ENCODE data around the gene TNFRSF18.

The TNFRSF18 gene

GRCh38 chr1:1171161-1171545 lies 35.2 kb downstream of the TNFRSF18 start:
- Histone ChIP-seq H3K9ac (ENCODE audit: low read length in 2 of 2) (no peak overlapping the region), H3K4me1 (ENCODE audit: control insufficient read depth, insufficient read depth, low read length) (peaks cover 3% of the 10 kb centered on the region), H3K4me3 (ENCODE audit: low read length in 2 of 2) (no peak overlapping the region), H3K27ac (ENCODE audit: low read length) (no peak overlapping the region), H3K27me3 (ENCODE audit: control insufficient read depth in 1 of 2, insufficient read depth in 2 of 2, low read length in 2 of 2) (peaks cover 27 to 51% of the 10 kb centered on the region in 2 donors), H3K9me3 (ENCODE audit: control insufficient read depth in 2 of 2, low read length in 2 of 2) (no peaks in the 10 kb centered on the region), H3K36me3 (ENCODE audit: control insufficient read depth in 2 of 2, insufficient read depth in 2 of 2, low read length in 2 of 2) (no peaks in the 10 kb centered on the region)

- H3K9ac ChIP-seq (ENCODE audit: low read length in 2 of 2): no peak overlapping the region
- H3K27ac ChIP-seq (ENCODE audit: low read length): no peak overlapping the region
- H3K9me3 ChIP-seq (ENCODE audit: control insufficient read depth in 2 of 2, low read length in 2 of 2): no peaks in the 10 kb centered on the region
- no peaks in the 10 kb centered on the region for H3K36me3 ChIP-seq (ENCODE audit: control insufficient read depth in 2 of 2, insufficient read depth in 2 of 2, low read length in 2 of 2)
- no peak overlapping the region for H3K4me3 ChIP-seq (ENCODE audit: low read length in 2 of 2)
- H3K4me1 ChIP-seq (ENCODE audit: control insufficient read depth, insufficient read depth, low read length): peaks cover 3% of the 10 kb centered on the region
- peaks cover 27 to 54% of the 10 kb centered on the region in 2 donors for H3K27me3 ChIP-seq (ENCODE audit: control insufficient read depth in 1 of 2, insufficient read depth in 2 of 2, low read length in 2 of 2)
Measured at GRCh38 chr1:1170215-1171091, 35.9 kb downstream of the TNFRSF18 start.

DNA sequence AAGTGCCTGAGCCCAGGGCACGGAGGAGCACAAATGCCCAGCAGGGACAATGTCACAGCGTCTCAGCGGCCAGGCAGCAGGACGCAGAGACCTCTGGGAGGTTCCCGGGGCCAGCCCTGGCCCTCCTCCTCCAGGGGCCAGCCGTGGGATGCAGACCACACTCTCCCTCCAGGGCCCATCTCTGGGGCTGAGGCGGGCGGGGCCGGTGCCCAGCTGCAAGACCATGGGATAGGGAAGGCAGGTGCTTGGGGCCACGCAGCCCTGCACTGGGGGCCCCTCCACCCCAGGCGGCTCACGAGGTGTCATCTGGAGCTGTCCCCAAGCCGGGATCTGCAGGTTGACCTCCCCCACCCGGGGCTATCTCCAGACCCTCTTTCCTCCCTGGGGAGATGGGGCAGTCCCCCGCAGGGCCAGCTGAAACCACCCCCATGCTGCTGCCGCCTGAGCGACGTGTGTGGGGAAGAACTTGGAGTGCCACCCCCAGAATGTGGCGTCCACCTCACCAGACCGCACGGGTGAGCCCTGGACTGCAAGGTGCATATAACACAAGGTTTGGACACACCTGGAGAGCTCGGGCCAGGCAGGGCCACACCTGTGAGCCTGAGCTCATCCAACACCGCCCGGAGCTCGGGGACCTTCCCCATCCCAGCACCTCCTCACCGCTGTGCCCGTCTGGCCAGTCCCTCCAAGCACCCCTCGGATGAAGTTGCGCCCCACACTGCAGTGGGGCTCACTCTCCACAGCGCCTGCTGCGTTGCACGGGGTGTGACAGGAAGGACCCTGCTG lies 36.8 kb downstream of the TNFRSF18 start:
- no peaks in the 10 kb centered on the region for H3K36me3 ChIP-seq (ENCODE audit: control insufficient read depth in 2 of 2, insufficient read depth in 2 of 2, low read length in 2 of 2)
- H3K4me3 ChIP-seq (ENCODE audit: low read length in 2 of 2): no peak overlapping the region
- H3K9me3 ChIP-seq (ENCODE audit: control insufficient read depth in 2 of 2, low read length in 2 of 2): no peaks in the 10 kb centered on the region
- no peak overlapping the region for H3K27ac ChIP-seq (ENCODE audit: low read length)
- H3K9ac ChIP-seq (ENCODE audit: low read length in 2 of 2): no peak overlapping the region
- H3K4me1 ChIP-seq (ENCODE audit: control insufficient read depth, insufficient read depth, low read length): peaks cover 3% of the 10 kb centered on the region
- H3K27me3 ChIP-seq (ENCODE audit: control insufficient read depth in 1 of 2, insufficient read depth in 2 of 2, low read length in 2 of 2): peaks cover 31 to 59% of the 10 kb centered on the region in 2 donors

- no peak overlapping the region for H3K9ac ChIP-seq (ENCODE audit: low read length in 2 of 2)
- H3K4me1 ChIP-seq (ENCODE audit: control insufficient read depth, insufficient read depth, low read length): peaks cover 3% of the 10 kb centered on the region
- H3K36me3 ChIP-seq (ENCODE audit: control insufficient read depth in 2 of 2, insufficient read depth in 2 of 2, low read length in 2 of 2): no peaks in the 10 kb centered on the region
- H3K9me3 ChIP-seq (ENCODE audit: control insufficient read depth in 2 of 2, low read length in 2 of 2): no peaks in the 10 kb centered on the region
- peaks cover 26 to 57% of the 10 kb centered on the region in 2 donors for H3K27me3 ChIP-seq (ENCODE audit: control insufficient read depth in 1 of 2, insufficient read depth in 2 of 2, low read length in 2 of 2)
- H3K4me3 ChIP-seq (ENCODE audit: low read length in 2 of 2): no peak overlapping the region
- H3K27ac ChIP-seq (ENCODE audit: low read length): no peak overlapping the region
Measured at GRCh38 chr1:1168451-1169411, 37.7 kb downstream of the TNFRSF18 start.

- H3K9ac ChIP-seq (ENCODE audit: low read length in 2 of 2): no peak overlapping the region
- H3K4me1 ChIP-seq (ENCODE audit: control insufficient read depth, insufficient read depth, low read length): no peaks in the 10 kb centered on the region
- H3K4me3 ChIP-seq (ENCODE audit: low read length in 2 of 2): no peak overlapping the region
- H3K9me3 ChIP-seq (ENCODE audit: control insufficient read depth in 2 of 2, low read length in 2 of 2): no peaks in the 10 kb centered on the region
- H3K27me3 ChIP-seq (ENCODE audit: control insufficient read depth in 1 of 2, insufficient read depth in 2 of 2, low read length in 2 of 2): peaks cover 20 to 55% of the 10 kb centered on the region in 2 donors
- no peaks in the 10 kb centered on the region for H3K36me3 ChIP-seq (ENCODE audit: control insufficient read depth in 2 of 2, insufficient read depth in 2 of 2, low read length in 2 of 2)
- H3K27ac ChIP-seq (ENCODE audit: low read length): no peak overlapping the region
Measured at GRCh38 chr1:1167841-1168450, 38.4 kb downstream of the TNFRSF18 start.

- H3K36me3 ChIP-seq (ENCODE audit: control insufficient read depth in 2 of 2, insufficient read depth in 2 of 2, low read length in 2 of 2): no peaks in the 10 kb centered on the region
- H3K9ac ChIP-seq (ENCODE audit: low read length in 2 of 2): no peak overlapping the region
- no peaks in the 10 kb centered on the region for H3K4me1 ChIP-seq (ENCODE audit: control insufficient read depth, insufficient read depth, low read length)
- H3K27me3 ChIP-seq (ENCODE audit: control insufficient read depth in 1 of 2, insufficient read depth in 2 of 2, low read length in 2 of 2): peaks cover 19 to 58% of the 10 kb centered on the region in 2 donors
- H3K9me3 ChIP-seq (ENCODE audit: control insufficient read depth in 2 of 2, low read length in 2 of 2): no peaks in the 10 kb centered on the region
- H3K4me3 ChIP-seq (ENCODE audit: low read length in 2 of 2): no peak overlapping the region
- H3K27ac ChIP-seq (ENCODE audit: low read length): no peak overlapping the region
Measured at GRCh38 chr1:1167398-1167821, 39.0 kb downstream of the TNFRSF18 start.

DNA sequence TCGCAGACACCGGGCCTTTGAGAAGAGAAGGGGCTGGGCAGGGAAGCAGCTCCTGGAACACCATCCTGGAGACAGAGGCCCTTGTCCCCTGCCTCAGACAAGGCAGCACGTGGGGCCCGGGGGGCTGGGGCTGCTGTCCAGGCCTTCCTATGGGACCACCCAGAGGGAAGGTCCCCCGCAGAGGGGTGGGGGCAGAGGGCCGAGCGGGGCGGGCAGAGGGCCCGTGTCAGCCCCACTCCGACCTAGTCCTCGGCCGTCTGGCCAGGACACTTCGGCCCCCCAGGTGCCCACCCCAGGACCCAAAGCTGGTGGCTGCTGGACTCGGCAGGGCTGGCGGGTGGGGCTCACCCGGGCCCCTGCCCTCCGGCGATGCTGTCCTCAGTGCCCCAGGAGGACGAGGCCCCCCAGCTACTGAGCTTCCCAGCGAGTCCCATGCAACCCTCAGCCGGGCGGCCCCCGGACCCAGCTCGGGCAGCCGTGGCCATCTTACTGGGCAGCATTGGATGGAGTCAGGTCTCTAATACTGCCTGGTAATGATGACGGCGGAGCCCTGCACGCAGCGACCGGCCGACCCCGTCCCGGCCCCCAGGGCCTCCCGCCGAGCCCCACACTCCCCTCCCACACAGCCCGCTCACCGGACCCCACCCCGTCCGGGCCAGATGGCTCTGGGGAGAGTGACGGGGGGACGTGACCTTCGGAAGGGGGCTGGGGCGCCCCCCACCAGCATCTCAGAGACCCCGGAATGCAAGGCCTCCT lies 39.6 kb downstream of the TNFRSF18 start:
- H3K27me3 ChIP-seq (ENCODE audit: control insufficient read depth in 1 of 2, insufficient read depth in 2 of 2, low read length in 2 of 2): peaks cover 13 to 54% of the 10 kb centered on the region in 2 donors
- H3K36me3 ChIP-seq (ENCODE audit: control insufficient read depth in 2 of 2, insufficient read depth in 2 of 2, low read length in 2 of 2): no peaks in the 10 kb centered on the region
- H3K9me3 ChIP-seq (ENCODE audit: control insufficient read depth in 2 of 2, low read length in 2 of 2): no peaks in the 10 kb centered on the region
- no peak overlapping the region for H3K9ac ChIP-seq (ENCODE audit: low read length in 2 of 2)
- no peak overlapping the region for H3K4me3 ChIP-seq (ENCODE audit: low read length in 2 of 2)
- H3K4me1 ChIP-seq (ENCODE audit: control insufficient read depth, insufficient read depth, low read length): no peaks in the 10 kb centered on the region
- no peak overlapping the region for H3K27ac ChIP-seq (ENCODE audit: low read length)

DNA sequence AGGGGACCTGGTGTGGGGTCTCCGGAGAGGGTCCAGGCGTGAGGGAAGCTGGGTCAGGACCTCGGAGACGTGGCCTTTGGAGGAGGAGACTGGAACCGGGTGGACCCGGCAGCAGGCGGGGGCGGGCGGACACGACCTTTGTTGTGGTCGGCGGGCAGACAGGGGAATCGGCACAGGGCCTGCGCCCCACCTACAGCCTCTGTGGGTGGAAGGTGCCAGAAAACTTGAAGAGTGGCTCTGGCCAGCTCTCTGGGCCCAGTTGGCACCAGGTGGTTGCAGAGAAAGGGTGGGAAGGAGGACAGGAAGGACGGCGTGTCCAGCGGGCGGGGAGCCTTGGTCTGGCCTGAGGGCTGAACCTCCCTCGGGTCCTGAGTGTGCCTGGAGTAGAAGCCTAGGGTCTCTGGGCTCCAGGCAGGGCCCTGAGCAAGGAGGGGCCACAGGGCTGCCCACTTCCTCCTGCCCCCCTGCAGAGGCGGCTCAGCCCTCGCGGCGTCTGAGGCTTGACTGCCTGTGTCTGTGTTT lies 40.4 kb downstream of the TNFRSF18 start:
- Histone ChIP-seq H3K36me3 (ENCODE audit: control insufficient read depth in 2 of 2, insufficient read depth in 2 of 2, low read length in 2 of 2) (no peaks in the 10 kb centered on the region), H3K27me3 (ENCODE audit: control insufficient read depth in 1 of 2, insufficient read depth in 2 of 2, low read length in 2 of 2) (peaks cover 13 to 50% of the 10 kb centered on the region in 2 donors), H3K4me1 (ENCODE audit: control insufficient read depth, insufficient read depth, low read length) (no peaks in the 10 kb centered on the region), H3K27ac (ENCODE audit: low read length) (no peak overlapping the region), H3K4me3 (ENCODE audit: low read length in 2 of 2) (no peak overlapping the region), H3K9me3 (ENCODE audit: control insufficient read depth in 2 of 2, low read length in 2 of 2) (no peaks in the 10 kb centered on the region), H3K9ac (ENCODE audit: low read length in 2 of 2) (no peak overlapping the region)

DNA sequence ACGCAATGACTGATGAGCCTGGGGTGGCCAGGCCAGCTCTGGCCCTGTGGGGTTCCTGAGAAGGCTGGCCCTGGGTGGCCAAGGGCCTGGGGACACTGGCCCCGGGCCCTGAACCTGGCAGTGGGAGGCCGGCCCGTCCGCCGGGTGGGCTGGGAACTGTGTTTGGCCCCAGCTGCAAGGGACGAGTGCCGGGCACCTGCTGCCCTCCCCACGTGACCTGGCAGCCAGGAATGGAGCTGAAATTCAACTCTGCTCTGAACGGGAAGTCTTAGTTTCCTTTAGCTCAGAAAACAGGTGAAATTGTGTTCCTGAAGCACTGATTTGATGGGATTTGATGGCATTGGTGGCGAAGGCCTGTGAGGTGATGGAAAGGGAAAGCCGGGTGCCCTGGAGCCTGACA lies 40.9 kb downstream of the TNFRSF18 start:
- H3K27ac ChIP-seq (ENCODE audit: low read length): no peak overlapping the region
- H3K36me3 ChIP-seq (ENCODE audit: control insufficient read depth in 2 of 2, insufficient read depth in 2 of 2, low read length in 2 of 2): no peaks in the 10 kb centered on the region
- peaks cover 13 to 46% of the 10 kb centered on the region in 2 donors for H3K27me3 ChIP-seq (ENCODE audit: control insufficient read depth in 1 of 2, insufficient read depth in 2 of 2, low read length in 2 of 2)
- no peaks in the 10 kb centered on the region for H3K9me3 ChIP-seq (ENCODE audit: control insufficient read depth in 2 of 2, low read length in 2 of 2)
- H3K9ac ChIP-seq (ENCODE audit: low read length in 2 of 2): no peak overlapping the region
- no peak overlapping the region for H3K4me3 ChIP-seq (ENCODE audit: low read length in 2 of 2)
- no peaks in the 10 kb centered on the region for H3K4me1 ChIP-seq (ENCODE audit: control insufficient read depth, insufficient read depth, low read length)

All from stomach smooth muscle (tissue), 2 donors.